GM23338 (cell line): Measurements from ENCODE around the gene SON. TPM values are rescaled to one million over a fixed set of nuclear protein-coding genes. Genes with fewer than 3 reads are reported as not detected.

Source experiments
- ATAC-seq: fragments of 200-7000 bp; cut with Tn5 transposase; 3 replicates; pipeline ENCODE4 v1.9.1; 2020
- DNase-seq: peaks from one replicate; pipeline ENCODE4 v3.0.0-alpha.2; 2015; ENCODE audit warnings: low spot score
- H2AFZ ChIP-seq: fragments of 200-600 bp; sonication (generic); 2 replicates; pipeline ENCODE4 v1.8.0; 2016; ENCODE audit warnings: antibody characterized with exemption, mild to moderate bottlenecking, moderate library complexity
- H3F3A ChIP-seq: fragments of 200-600 bp; sonication (generic); replicated peaks from 2 replicates; pipeline ENCODE4 v1.8.0; 2017; ENCODE audit warnings: antibody characterized with exemption, mixed run types, low read depth
- H3K27ac ChIP-seq: fragments of 200-600 bp; sonication (generic); 2 replicates; pipeline ENCODE4 v1.6.1; 2016; ENCODE audit warnings: low read depth
- H3K27me3 ChIP-seq: fragments of 200-600 bp; sonication (generic); 2 replicates; pipeline ENCODE4 v1.8.0; 2016; ENCODE audit warnings: mild to moderate bottlenecking, mixed run types, moderate library complexity; ENCODE audit not compliant: insufficient read depth
- H3K36me3 ChIP-seq: fragments of 200-600 bp; sonication (generic); 2 replicates; pipeline ENCODE4 v1.8.0; 2016; ENCODE audit warnings: mild to moderate bottlenecking; ENCODE audit not compliant: insufficient read depth
- H3K4me1 ChIP-seq: fragments of 200-600 bp; sonication (generic); 2 replicates; pipeline ENCODE4 v1.8.0; 2016; ENCODE audit warnings: mild to moderate bottlenecking, moderate library complexity; ENCODE audit not compliant: insufficient read depth
- H3K4me2 ChIP-seq: fragments of 200-600 bp; sonication (generic); 2 replicates; pipeline ENCODE4 v1.7.1; 2017; ENCODE audit warnings: mixed run types
- H3K4me3 ChIP-seq: fragments of 200-600 bp; sonication (generic); 2 replicates; pipeline ENCODE4 v1.6.1; 2016; ENCODE audit warnings: mixed run types
- H3K79me2 ChIP-seq: fragments of 200-600 bp; sonication (generic); replicated peaks from 2 replicates; pipeline ENCODE4 v1.8.0; 2017; ENCODE audit warnings: mild to moderate bottlenecking; ENCODE audit not compliant: insufficient read depth
- H3K9me2 ChIP-seq: fragments of 200-600 bp; sonication (generic); 2 replicates; pipeline ENCODE4 v1.8.0; 2017; ENCODE audit not compliant: insufficient read depth
- H4K20me1 ChIP-seq: fragments of 200-600 bp; sonication (generic); replicated peaks from 2 replicates; pipeline ENCODE4 v1.8.0; 2017; ENCODE audit warnings: mild to moderate bottlenecking; ENCODE audit not compliant: insufficient read depth
- H3K27ac Mint-ChIP-seq: 2 replicates; pipeline ENCODE4 v1.8.0; 2020; ENCODE audit warnings: inconsistent platforms, mild to moderate bottlenecking, moderate library complexity, mixed read lengths
- H3K27me3 Mint-ChIP-seq: 3 replicates; pipeline ENCODE4 v1.8.0; 2022; ENCODE audit warnings: low read depth, mild to moderate bottlenecking, moderate library complexity, mixed read lengths, inconsistent platforms; ENCODE audit not compliant: insufficient read depth, poor library complexity
- H3K36me3 Mint-ChIP-seq: 3 replicates; pipeline ENCODE4 v1.8.0; 2021; ENCODE audit warnings: low read depth, mild to moderate bottlenecking, inconsistent platforms, moderate library complexity, mixed read lengths
- H3K4me1 Mint-ChIP-seq: 3 replicates; pipeline ENCODE4 v1.8.0; 2020; ENCODE audit warnings: mild to moderate bottlenecking, inconsistent platforms, mixed read lengths
- H3K4me3 Mint-ChIP-seq: 3 replicates; pipeline ENCODE4 v1.8.0; 2021; ENCODE audit warnings: moderate library complexity, mild to moderate bottlenecking, inconsistent platforms, mixed read lengths
- H3K9me3 Mint-ChIP-seq: 3 replicates; pipeline ENCODE4 v1.8.0; 2020; ENCODE audit warnings: moderate library complexity, mild to moderate bottlenecking, inconsistent platforms, mixed read lengths
- CREB1 ChIP-seq: fragments of 250-450 bp; sonication (Bioruptor Pico); IDR thresholded peaks from 2 replicates; pipeline ENCODE4 v1.5.0; 2020; ENCODE audit warnings: low read depth, mild to moderate bottlenecking, moderate library complexity
- CTCF ChIP-seq, 2 experiments: fragments of 200-600 bp in 1 of 2; sonication (generic) in 1 of 2; conservative IDR thresholded peaks; 2 replicates each; pipeline versions ENCODE4 v1.5.1 to v1.6.1; 2016 to 2017; ENCODE audit warnings: antibody characterized with exemption in 2 of 2, low read depth in 2 of 2, mild to moderate bottlenecking in 2 of 2, moderate library complexity in 1 of 2
- EZH2phosphoT487 ChIP-seq: fragments of 200-600 bp; sonication (generic); IDR thresholded peaks from one replicate; pipeline ENCODE4 v1.8.1; 2018; ENCODE audit warnings: antibody characterized with exemption; ENCODE audit not compliant: unreplicated experiment
- JUNB ChIP-seq: IDR thresholded peaks from one replicate; pipeline ENCODE4 v1.6.1; 2016; ENCODE audit warnings: antibody characterized with exemption; ENCODE audit not compliant: unreplicated experiment
- POLR2AphosphoS5 ChIP-seq: IDR thresholded peaks from 2 replicates; pipeline ENCODE4 v1.6.1; 2016; ENCODE audit warnings: antibody characterized with exemption, low read depth
- REST ChIP-seq: IDR thresholded peaks from one replicate; pipeline ENCODE4 v1.6.1; 2018; ENCODE audit warnings: antibody characterized with exemption; ENCODE audit not compliant: unreplicated experiment
- STAT1 ChIP-seq: IDR thresholded peaks from one replicate; pipeline ENCODE4 v1.6.1; 2016; ENCODE audit warnings: antibody characterized with exemption; ENCODE audit not compliant: unreplicated experiment
- ZNF331 ChIP-seq: fragments of 250-450 bp; sonication (Bioruptor Pico); IDR thresholded peaks from 2 replicates; pipeline ENCODE4 v1.5.0; 2020; ENCODE audit warnings: low read depth, mild to moderate bottlenecking, moderate library complexity
- polyA plus RNA-seq: library from polyadenylated mRNA; unstranded; fragments of >200 nt; fragmentation: Nextera tagmentation; extraction: Ambion mirVana; gene quantifications from 2 replicates; pipeline ENCODE4 v1.2.1, GENCODE V29; 2016
- total RNA-seq: library from RNA; depleted of rRNA; stranded (reverse); fragments of >200 nt; shearing (Covaris generic); gene quantifications from 2 replicates; pipeline ENCODE4 v1.2.3, GENCODE V29; 2014

SON gene
- total and polyA plus RNA-seq, 2 experiments from 2014 or later, result 361 to 1,421 TPM

GRCh38 chr21:33550772-33551660 is 8.2 kb downstream of the SON start:
- H3K9me2 ChIP-seq, result no peaks in the 10 kb centered on the region
- H3K36me3 ChIP-seq, result peaks cover 69% of the 10 kb centered on the region
- H3K27ac ChIP-seq, result no peak overlapping the region
- H2AFZ ChIP-seq, result no peak overlapping the region
- no peaks in the 10 kb centered on the region for H3K4me1 ChIP-seq
- no peak for TF ChIP-seq POLR2AphosphoS5
- TF ChIP-seq STAT1, result no peak
- no peak for TF ChIP-seq CREB1
- TF ChIP-seq JUNB, result no peak
- no peak for TF ChIP-seq ZNF331 (CRISPR knock-in tag)
- TF ChIP-seq EZH2phosphoT487, result no peak
- Mint-ChIP-seq H3K4me3 (no peak overlapping the region), H3K36me3 (peaks cover 94% of the 10 kb centered on the region), H3K9me3 (no peaks in the 10 kb centered on the region), H3K27ac (no peak overlapping the region), H3K4me1 (no peaks in the 10 kb centered on the region; the same call in 1 of the 3 replicates), H3K27me3 (no peaks in the 10 kb centered on the region)
- no peak overlapping the region for H3K4me3 ChIP-seq
- H3K27me3 ChIP-seq, result no peaks in the 10 kb centered on the region
- ATAC-seq, result no peak
- no peak for DNase-seq
- H3K79me2 ChIP-seq, result peaks cover 98% of the 10 kb centered on the region
- H3F3A ChIP-seq, result peaks cover 10% of the 10 kb centered on the region; the same call in 1 of the 2 replicates
- H3K4me2 ChIP-seq, result no peak overlapping the region
- peaks cover 51% of the 10 kb centered on the region for H4K20me1 ChIP-seq

GRCh38 chr21:33551664-33552063 is 8.8 kb downstream of the SON start:
- ATAC-seq (no peak), DNase-seq (no peak)
- H3K4me1 ChIP-seq, result no peaks in the 10 kb centered on the region
- Mint-ChIP-seq H3K9me3 (no peaks in the 10 kb centered on the region), H3K27ac (no peak overlapping the region), H3K4me1 (no peaks in the 10 kb centered on the region; the same call in 1 of the 3 replicates), H3K4me3 (no peak overlapping the region), H3K27me3 (no peaks in the 10 kb centered on the region), H3K36me3 (peaks cover 97% of the 10 kb centered on the region)
- H3K79me2 ChIP-seq, result peaks cover 98% of the 10 kb centered on the region
- H3K4me2 ChIP-seq, result no peak overlapping the region
- no peak overlapping the region for H3K4me3 ChIP-seq
- H3K36me3 ChIP-seq, result peaks cover 71% of the 10 kb centered on the region
- H3K27me3 ChIP-seq, result no peaks in the 10 kb centered on the region
- H3K9me2 ChIP-seq, result no peaks in the 10 kb centered on the region
- H2AFZ ChIP-seq, result no peak overlapping the region
- TF ChIP-seq CTCF (conservative IDR thresholded peaks at IDR 0.05; ENCODE audit: low read depth in 2 of 2), result no peak
- TF ChIP-seq JUNB, result no peak
- TF ChIP-seq REST, result no peak
- TF ChIP-seq STAT1, result no peak
- TF ChIP-seq POLR2AphosphoS5, result no peak
- no peak for TF ChIP-seq CREB1
- peaks cover 52% of the 10 kb centered on the region for H4K20me1 ChIP-seq
- peaks cover 10% of the 10 kb centered on the region; the same call in 1 of the 2 replicates for H3F3A ChIP-seq
- no peak overlapping the region for H3K27ac ChIP-seq
